ENCODE data around the gene VTCN1. TPM values are rescaled to one million over a fixed set of nuclear protein-coding genes. Genes with fewer than 3 reads are reported as not detected.
"Not testable (repeated sequence)": the region's sequence is repeated elsewhere in the genome, so short reads cannot be mapped to it uniquely, and the experiment has no call there.

Gene VTCN1
- polyA plus RNA-seq, 4 donors = 14.2 to 27.2 (median 23.1) TPM

- DNase-seq (ENCODE audit: low read depth in 4 of 4, low spot score in 3 of 4) = no peak
These were observed 40.7 kb downstream of the VTCN1 start for GRCh38 chr1:117169871-117170596.

GRCh38 chr1:117167402-117167801 lies 43.3 kb downstream of the VTCN1 start:
- no peak for DNase-seq (ENCODE audit: low read depth in 4 of 4, low spot score in 3 of 4)

- DNase-seq (ENCODE audit: low read depth in 4 of 4, low spot score in 3 of 4) = no peak
These were observed 44.7 kb downstream of the VTCN1 start for GRCh38 chr1:117166076-117166475.

DNA sequence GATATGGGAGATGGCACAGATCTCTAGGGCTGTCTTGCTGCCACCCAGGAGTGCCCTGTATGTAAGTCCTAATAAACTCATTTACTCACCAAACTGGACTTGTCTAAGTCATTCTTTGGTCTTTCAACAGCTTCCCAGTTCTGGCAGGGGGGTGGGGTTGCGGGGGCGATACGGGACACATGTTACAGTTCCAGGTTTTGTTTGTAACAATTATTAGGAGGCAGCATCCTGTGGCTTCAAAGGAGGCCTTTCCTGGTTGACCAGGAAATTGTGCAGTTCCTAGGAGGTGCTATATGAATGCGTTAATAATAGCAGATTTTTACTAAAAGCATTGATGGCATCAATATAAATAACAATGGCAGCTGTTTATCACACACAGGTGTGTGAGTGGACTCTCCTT lies 46.5 kb downstream of the VTCN1 start:
- no peak for DNase-seq (ENCODE audit: low read depth in 4 of 4, low spot score in 3 of 4)

GRCh38 chr1:117162816-117163215 lies 47.9 kb downstream of the VTCN1 start:
- DNase-seq (ENCODE audit: low read depth in 4 of 4, low spot score in 3 of 4) = no peak

GRCh38 chr1:117161887-117162286 lies 48.8 kb downstream of the VTCN1 start:
- DNase-seq (ENCODE audit: low read depth in 4 of 4, low spot score in 3 of 4) = peak in 2 of 4 donors; percentile 36 to 41

GRCh38 chr1:117151305-117151704 lies 59.4 kb downstream of the VTCN1 start:
- DNase-seq (ENCODE audit: low read depth in 4 of 4, low spot score in 3 of 4) = not testable (repeated sequence)

- DNase-seq (ENCODE audit: low read depth in 4 of 4, low spot score in 3 of 4) = no peak
These were observed 60.4 kb downstream of the VTCN1 start for GRCh38 chr1:117150316-117150715.

- DNase-seq (ENCODE audit: low read depth in 4 of 4, low spot score in 3 of 4) = no peak
These were observed 62.7 kb downstream of the VTCN1 start for GRCh38 chr1:117147856-117148588.

- no peak for DNase-seq (ENCODE audit: low read depth in 4 of 4, low spot score in 3 of 4)
These were observed 63.3 kb downstream of the VTCN1 start for GRCh38 chr1:117147341-117147831.

GRCh38 chr1:117146575-117147340 lies 64.0 kb downstream of the VTCN1 start:
- DNase-seq (ENCODE audit: low read depth in 4 of 4, low spot score in 3 of 4) = no peak

DNA sequence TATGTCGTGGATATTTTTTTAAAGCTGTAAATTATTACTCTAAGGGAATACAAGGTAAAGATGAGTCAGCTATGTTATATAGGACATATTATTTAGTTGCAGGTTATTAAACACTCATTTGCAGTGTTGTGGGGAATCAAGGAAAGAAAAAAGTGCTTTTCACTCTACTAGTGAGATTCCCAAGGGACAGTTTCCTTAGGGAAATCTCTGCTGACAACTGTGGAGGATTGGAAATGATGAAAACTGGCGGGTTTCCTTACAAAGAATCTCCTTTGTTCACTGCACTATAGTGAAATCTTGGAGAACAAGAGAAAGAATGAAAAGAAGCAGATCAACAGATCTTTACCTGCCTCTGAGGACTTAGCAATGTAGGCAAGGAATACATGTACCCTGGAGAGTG lies 64.7 kb downstream of the VTCN1 start:
- no peak for DNase-seq (ENCODE audit: low read depth in 4 of 4, low spot score in 3 of 4)

GRCh38 chr1:117143871-117144270 lies 66.9 kb downstream of the VTCN1 start:
- no peak for DNase-seq (ENCODE audit: low read depth in 4 of 4, low spot score in 3 of 4)

GRCh38 chr1:117143172-117143571 lies 67.6 kb downstream of the VTCN1 start:
- DNase-seq (ENCODE audit: low read depth in 4 of 4, low spot score in 3 of 4) = no peak

- no peak for DNase-seq (ENCODE audit: low read depth in 4 of 4, low spot score in 3 of 4)
These were observed 68.5 kb downstream of the VTCN1 start for GRCh38 chr1:117142200-117142599.

- DNase-seq (ENCODE audit: low read depth in 4 of 4, low spot score in 3 of 4) = no peak
These were observed 72.2 kb downstream of the VTCN1 start for GRCh38 chr1:117138561-117138960.

- no peak for DNase-seq (ENCODE audit: low read depth in 4 of 4, low spot score in 3 of 4)
These were observed 72.6 kb downstream of the VTCN1 start for GRCh38 chr1:117138106-117138505.

- DNase-seq (ENCODE audit: low read depth in 4 of 4, low spot score in 3 of 4) = no peak
These were observed 73.4 kb downstream of the VTCN1 start for GRCh38 chr1:117137281-117137855.

DNA sequence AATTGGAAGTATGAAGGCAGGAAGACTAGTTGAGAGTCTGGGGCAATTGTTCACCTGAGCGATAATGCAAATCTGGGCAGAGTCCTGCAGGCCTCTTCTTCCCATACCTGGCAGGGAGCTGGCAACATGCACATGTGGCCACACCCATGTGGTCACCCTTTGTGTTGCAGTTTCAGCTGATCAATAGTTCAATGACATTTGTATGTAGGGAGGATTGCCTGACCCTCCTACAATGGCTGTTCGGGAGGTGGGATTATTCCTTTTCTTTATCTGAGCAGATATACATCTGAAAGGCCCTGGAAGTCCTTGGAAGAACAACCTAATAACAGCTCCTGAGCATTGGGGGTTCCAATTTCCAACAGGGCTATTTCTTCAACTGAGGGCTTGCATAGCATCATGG lies 74.0 kb downstream of the VTCN1 start:
- no peak for DNase-seq (ENCODE audit: low read depth in 4 of 4, low spot score in 3 of 4)

DNA sequence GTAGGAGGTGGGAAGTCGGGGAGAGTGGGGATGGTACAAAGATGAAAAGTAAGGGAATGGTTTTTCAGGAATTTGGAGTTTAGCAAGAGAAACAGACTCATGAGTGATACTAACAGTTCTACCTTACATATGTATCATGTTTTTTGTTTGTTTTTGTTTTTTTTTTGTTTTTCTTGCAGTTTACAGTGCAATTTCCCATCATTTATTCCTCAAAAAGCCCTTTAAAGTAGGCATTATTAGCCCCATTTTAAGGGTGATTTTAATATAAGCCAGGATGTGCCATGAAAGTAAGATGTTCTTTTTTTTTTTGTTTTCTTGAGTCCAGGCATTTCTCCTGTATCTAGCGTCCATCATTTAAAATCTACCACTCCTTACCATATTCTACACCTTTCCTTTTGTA lies 75.4 kb downstream of the VTCN1 start:
- no peak for DNase-seq (ENCODE audit: low read depth in 4 of 4, low spot score in 3 of 4)

DNA sequence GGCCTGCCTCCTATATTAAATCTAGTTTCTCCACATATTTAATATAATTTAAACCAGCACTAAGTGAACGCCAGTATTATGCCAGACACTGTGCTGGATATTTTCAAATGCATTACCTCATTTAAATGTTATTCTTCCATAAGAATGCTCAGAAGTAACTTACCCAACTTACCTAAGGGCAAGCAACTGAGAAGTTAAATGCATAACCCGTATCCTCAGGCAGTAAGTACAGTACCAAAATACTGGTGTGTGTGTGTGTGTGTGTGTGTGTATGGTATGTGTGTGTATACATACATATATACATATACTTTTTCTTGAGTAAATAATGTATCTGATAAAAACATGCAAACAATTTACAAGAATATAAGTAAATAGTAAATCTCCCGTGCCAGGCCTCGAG lies 80.2 kb downstream of the VTCN1 start:
- DNase-seq (ENCODE audit: low read depth in 4 of 4, low spot score in 3 of 4) = no peak
